Measurements from ENCODE around the gene SAG. TPM values are rescaled to one million over a fixed set of nuclear protein-coding genes. Genes with fewer than 3 reads are reported as not detected.
A peak's percentile ranks its signal among the peaks of the same experiment; 100 is the strongest.

SAG gene
- total and polyA plus RNA-seq, 8 donors = not detected

- TF ChIP-seq CTCF (IDR thresholded peaks at IDR 0.05) = no peak
- Histone ChIP-seq H3K36me3 (no peaks in the 10 kb centered on the region), H3K27me3 (no peaks in the 10 kb centered on the region), H3K27ac (no peak overlapping the region), H3K4me3 (no peak overlapping the region), H3K4me1 (no peaks in the 10 kb centered on the region), H3K9me3 (no peaks in the 10 kb centered on the region)
- 84 to 86% methylated on average over 15 of the region's 15 CpGs for WGBS, 2 donors
- ATAC-seq = no peak
- no peak for FAIRE-seq
- intact Hi-C loops (cut with DNase I) = no loop called here
- no peak for DNase-seq
Measured at GRCh38 chr2:233343171-233343705, 35.6 kb downstream of the SAG start.

- no peaks in the 10 kb centered on the region for H3K36me3 ChIP-seq
- no peaks in the 10 kb centered on the region for H3K9me3 ChIP-seq
- intact Hi-C loops (cut with DNase I) = no loop called here
- ATAC-seq (no peak), DNase-seq (no peak), FAIRE-seq (no peak)
- no peaks in the 10 kb centered on the region for H3K4me1 ChIP-seq
- H3K27me3 ChIP-seq = no peaks in the 10 kb centered on the region
- no peak for TF ChIP-seq CTCF (IDR thresholded peaks at IDR 0.05)
- H3K27ac ChIP-seq = no peak overlapping the region
- H3K4me3 ChIP-seq = no peak overlapping the region
- WGBS, 2 donors = 84 to 90% methylated on average over 12 of the region's 12 CpGs
Measured at GRCh38 chr2:233346376-233346775, 38.8 kb downstream of the SAG start.

- FAIRE-seq (no peak), ATAC-seq (no peak), DNase-seq (no peak)
- no peaks in the 10 kb centered on the region for H3K9me3 ChIP-seq
- H3K27ac ChIP-seq = no peak overlapping the region
- no peaks in the 10 kb centered on the region for H3K27me3 ChIP-seq
- WGBS, 2 donors = 64 to 79% methylated on average over 9 of the region's 9 CpGs
- H3K4me3 ChIP-seq = no peak overlapping the region
- intact Hi-C loops (cut with DNase I) = no loop called here
- H3K4me1 ChIP-seq = no peaks in the 10 kb centered on the region
- no peak for TF ChIP-seq CTCF (IDR thresholded peaks at IDR 0.05)
- no peaks in the 10 kb centered on the region for H3K36me3 ChIP-seq
Measured at GRCh38 chr2:233346930-233347329, 39.3 kb downstream of the SAG start.

GRCh38 chr2:233349005-233349998 lies 41.7 kb downstream of the SAG start:
- H3K36me3 ChIP-seq = no peaks in the 10 kb centered on the region
- DNase-seq = peak in 1 of 6 donors; percentile 33
- no peaks in the 10 kb centered on the region for H3K9me3 ChIP-seq
- FAIRE-seq = no peak
- H3K27me3 ChIP-seq = no peaks in the 10 kb centered on the region
- peak in 2 of 4 donors; percentile 30 to 56 for ATAC-seq
- no peak for TF ChIP-seq CTCF (IDR thresholded peaks at IDR 0.05)
- H3K4me1 ChIP-seq = peaks cover 0 to 3% (median 0%) of the 10 kb centered on the region in 3 donors
- intact Hi-C loops (cut with DNase I) = no loop called here
- H3K4me3 ChIP-seq = no peak overlapping the region
- no peak overlapping the region for H3K27ac ChIP-seq
- 51 to 60% methylated on average over 14 to 15 of the region's 15 CpGs for WGBS, 2 donors

GRCh38 chr2:233350708-233351107 lies 43.1 kb downstream of the SAG start:
- no peaks in the 10 kb centered on the region for H3K9me3 ChIP-seq
- no peaks in the 10 kb centered on the region for H3K36me3 ChIP-seq
- ATAC-seq (peak in 1 of 4 donors; percentile 50), DNase-seq (no peak), FAIRE-seq (no peak)
- no peak for TF ChIP-seq CTCF (IDR thresholded peaks at IDR 0.05)
- H3K4me1 ChIP-seq = peaks cover 0 to 3% (median 0%) of the 10 kb centered on the region in 3 donors
- intact Hi-C loops (cut with DNase I) = no loop called here
- no peaks in the 10 kb centered on the region for H3K27me3 ChIP-seq
- H3K27ac ChIP-seq = no peak overlapping the region
- WGBS, 2 donors = 47 to 48% methylated on average over 8 of the region's 8 CpGs
- no peak overlapping the region for H3K4me3 ChIP-seq
